Endothelial cell of umbilical vein (primary cell): Measurements from ENCODE around the gene SFMBT1. TPM values are rescaled to one million over a fixed set of nuclear protein-coding genes. Genes with fewer than 3 reads are reported as not detected.

ENCODE experiments used
- BruUV-seq: library from RNA; stranded (reverse); fragments of 400-500 nt; replicated peaks from 2 replicates; lab custom pipeline; 2021; lab: Mats Ljungman, UMichigan
- CTCF ChIA-PET: fragments of 300-600, 350-600 bp; sonication (Branson Sonifier 250); formaldehyde crosslinking; loops from one replicate; lab custom pipeline; 2021; ENCODE audit warnings: antibody characterized with exemption, inconsistent platforms; lab: Charles Lee
- POLR2A ChIA-PET: fragments of 300-600, 350-600 bp; sonication (Branson Sonifier 250); formaldehyde crosslinking; loops from one replicate; lab custom pipeline; 2021; ENCODE audit warnings: antibody characterized with exemption, inconsistent platforms; lab: Charles Lee
- DNase-seq: peaks from one replicate; pipeline ENCODE4 v3.0.0-alpha.2; 2011; ENCODE audit warnings: low read depth, low spot score
- FAIRE-seq: peaks from 2 replicates; lab custom pipeline; 2011; peaks lifted over from hg19 to GRCh38; lab: Jason Lieb, UNC
- H2AFZ ChIP-seq: 2 replicates; pipeline ENCODE4 v1.6.0; 2012; ENCODE audit warnings: low read depth, low read length, control low read depth, inconsistent platforms
- H3K27ac ChIP-seq: 2 replicates; pipeline ENCODE4 v1.5.1; 2011; ENCODE audit warnings: low read depth, mild to moderate bottlenecking, control low read depth, low read length, moderate library complexity; ENCODE audit not compliant: insufficient read depth
- H3K27me3 ChIP-seq, 2 experiments: 2 replicates each; pipeline versions ENCODE4 v1.6.0 to v1.6.1; 2011; ENCODE audit warnings: low read length in 2 of 2, mixed read lengths in 1 of 2; ENCODE audit not compliant: control insufficient read depth in 2 of 2, insufficient read depth in 2 of 2
- H3K36me3 ChIP-seq, 2 experiments: 2 replicates in 1 of 2; 3 replicates in 1 of 2; pipeline ENCODE4 v1.5.1; 2011; ENCODE audit warnings: low read length in 2 of 2, mild to moderate bottlenecking in 1 of 2, moderate library complexity in 1 of 2; ENCODE audit not compliant: control insufficient read depth in 2 of 2, insufficient read depth in 2 of 2; ENCODE audit errors: extremely low read depth in 1 of 2
- H3K4me1 ChIP-seq: 3 replicates; pipeline ENCODE4 v1.5.1; 2011; ENCODE audit warnings: mild to moderate bottlenecking, low read length; ENCODE audit not compliant: control insufficient read depth, insufficient read depth; ENCODE audit errors: extremely low read depth
- H3K4me2 ChIP-seq: 2 replicates; pipeline ENCODE4 v1.6.1; 2011; ENCODE audit warnings: low read length, control low read depth, mixed read lengths; ENCODE audit not compliant: insufficient read depth
- H3K4me3 ChIP-seq, 3 experiments: fragments of 200-600 bp in 1 of 3; sonication (generic), shearing (Covaris generic) in 1 of 3; replicated peaks in 1 of 3; 2 replicates each; pipeline ENCODE4 v1.5.1; 2011 to 2016; ENCODE audit warnings: control low read depth in 3 of 3, low read length in 3 of 3, mild to moderate bottlenecking in 2 of 3, inconsistent platforms in 1 of 3, low read depth in 1 of 3, moderate library complexity in 1 of 3; ENCODE audit not compliant: insufficient read depth in 1 of 3
- H3K79me2 ChIP-seq: 2 replicates; pipeline ENCODE4 v1.6.0; 2012; ENCODE audit warnings: low read length, inconsistent platforms; ENCODE audit not compliant: control insufficient read depth, insufficient read depth
- H3K9ac ChIP-seq: replicated peaks from 2 replicates; pipeline ENCODE3; 2011; ENCODE audit warnings: low read length, control low read depth; ENCODE audit not compliant: insufficient read depth; ENCODE audit errors: extremely low read depth
- H3K9me1 ChIP-seq: replicated peaks from 3 replicates; pipeline ENCODE4 v1.6.0; 2011; ENCODE audit warnings: mild to moderate bottlenecking, low read length; ENCODE audit not compliant: control insufficient read depth, insufficient read depth; ENCODE audit errors: extremely low read depth
- H3K9me3 ChIP-seq: replicated peaks from 2 replicates; pipeline ENCODE4 v1.5.1; 2012; ENCODE audit warnings: low read length, inconsistent platforms; ENCODE audit not compliant: control insufficient read depth, insufficient read depth
- H4K20me1 ChIP-seq: replicated peaks from 2 replicates; pipeline ENCODE3; 2011; ENCODE audit warnings: mild to moderate bottlenecking, low read length; ENCODE audit not compliant: control insufficient read depth, insufficient read depth; ENCODE audit errors: extremely low read depth
- CTCF ChIP-seq, 2 donors: IDR thresholded peaks; 1 replicate in 1 of 2; 2 replicates in 1 of 2; pipeline ENCODE4 v1.5.1; 2011; ENCODE audit warnings: low read length in 2 of 2, mild to moderate bottlenecking in 2 of 2, moderate library complexity in 2 of 2, control low read depth in 1 of 2, inconsistent platforms in 1 of 2, low read depth in 1 of 2; ENCODE audit not compliant: insufficient read depth in 1 of 2; ENCODE audit errors: extremely low read depth in 1 of 2
- EZH2 ChIP-seq: IDR thresholded peaks from 2 replicates; pipeline ENCODE4 v1.6.1; 2012; ENCODE audit warnings: borderline replicate concordance, low read depth, mild to moderate bottlenecking, moderate library complexity, low read length, inconsistent platforms; ENCODE audit not compliant: severe bottlenecking
- FOS ChIP-seq: IDR thresholded peaks from 2 replicates; pipeline ENCODE4 v1.6.1; 2011; ENCODE audit warnings: mild to moderate bottlenecking, low read length, moderate library complexity, borderline replicate concordance; ENCODE audit not compliant: insufficient read depth
- GATA2 ChIP-seq: IDR thresholded peaks from 2 replicates; pipeline ENCODE4 v1.7.0; 2011; ENCODE audit warnings: low read depth, mild to moderate bottlenecking, moderate library complexity, mixed read lengths, low read length; ENCODE audit not compliant: insufficient read length, insufficient read depth
- JUN ChIP-seq: IDR thresholded peaks from 2 replicates; pipeline ENCODE4 v1.6.1; 2011; ENCODE audit warnings: borderline replicate concordance, low read depth; ENCODE audit not compliant: insufficient read length, insufficient read depth
- MAX ChIP-seq: IDR thresholded peaks from 2 replicates; pipeline ENCODE4 v1.6.1; 2011; ENCODE audit not compliant: insufficient read depth, insufficient read length
- MYC ChIP-seq: IDR thresholded peaks from one replicate; pipeline ENCODE4 v1.6.1; 2011; ENCODE audit warnings: mild to moderate bottlenecking, low read depth, low read length
- POLR2A ChIP-seq: IDR thresholded peaks from 2 replicates; pipeline ENCODE4 v1.6.1; 2012; ENCODE audit warnings: low read depth, mild to moderate bottlenecking, control low read depth, low read length
- POLR2AphosphoS5 ChIP-seq: IDR thresholded peaks from 2 replicates; pipeline ENCODE4 v1.6.1; 2012; ENCODE audit warnings: low read depth, mild to moderate bottlenecking, control low read depth, low read length, moderate library complexity; ENCODE audit not compliant: insufficient read depth
- dilution Hi-C: fragments of 300-500 bp; cut with MboI; formaldehyde crosslinking; loops from one replicate; pipeline ENCODE4 v1.15.0; 2019; ENCODE audit warnings: low sequenced_read_pairs; ENCODE audit not compliant: extremely low pct_ligation_motif_present
- intact Hi-C: fragments of 100-400 bp; cut with micrococcal nuclease; formaldehyde crosslinking; loops from one replicate; pipeline ENCODE4 v1.10.0; 2022
- polyA plus RNA-seq, 4 experiments: library from polyadenylated mRNA; depleted of rRNA in 3 of 4; stranded (reverse) in 3 of 4; unstranded in 1 of 4; fragments of >200 nt; gene quantifications; 2 replicates each; pipeline versions ENCODE4 v1.2.1 to v1.2.3, GENCODE V29; 2011 to 2012; ENCODE audit warnings: missing spikeins in 1 of 4
- total RNA-seq: library from RNA; stranded (reverse); gene quantifications from 2 replicates; pipeline ENCODE4 v1.2.3, GENCODE V29; 2021

The SFMBT1 gene
- total and polyA plus RNA-seq, 2 donors (not counting 3 experiments of a cell fraction or from before 2014, with no cell fraction given) = 1.8 to 6.0 TPM

- BruUV-seq = no TSS peak
- intact Hi-C loops (no loop called here), dilution Hi-C loops (no loop called here)
- H3K4me1 ChIP-seq = no peaks in the 10 kb centered on the region
- no peaks in the 10 kb centered on the region for H3K27me3 ChIP-seq
- H3K79me2 ChIP-seq = no peaks in the 10 kb centered on the region
- CTCF ChIA-PET = no interaction called here
- no peak overlapping the region for H2AFZ ChIP-seq
- no peaks in the 10 kb centered on the region for H4K20me1 ChIP-seq
- DNase-seq (no peak), FAIRE-seq (no peak)
- H3K36me3 ChIP-seq = peaks cover 0 to 1% of the 10 kb centered on the region in 2 experiments
- H3K4me3 ChIP-seq = no peak overlapping the region
- no peaks in the 10 kb centered on the region for H3K9me1 ChIP-seq
- no peak for TF ChIP-seq POLR2A
- TF ChIP-seq POLR2AphosphoS5 = no peak
- TF ChIP-seq JUN = no peak
- TF ChIP-seq GATA2 = no peak
- TF ChIP-seq EZH2 = no peak
- no peak for TF ChIP-seq MAX
- TF ChIP-seq MYC = no peak
- no peak for TF ChIP-seq FOS
- TF ChIP-seq CTCF (IDR thresholded peaks at IDR 0.05; ENCODE audit: extremely low read depth in 1 of 2, insufficient read depth in 1 of 2, low read depth in 1 of 2, low read length in 2 of 2) = no peak
- H3K9ac ChIP-seq = no peak overlapping the region
- no peak overlapping the region for H3K27ac ChIP-seq
- POLR2A ChIA-PET = no interaction called here
- H3K9me3 ChIP-seq = no peaks in the 10 kb centered on the region
- H3K4me2 ChIP-seq = no peak overlapping the region
These were observed 39.6 kb upstream of the SFMBT1 start for GRCh38 chr3:53085476-53085875.
